Measurements from ENCODE around the gene NCK1.

NCK1 gene

GRCh38 chr3:136988651-136989050 is 126.6 kb downstream of the NCK1 start:
- H3K4me3 ChIP-seq (ENCODE audit: low read depth, low read length), result no peak overlapping the region
- H3K9me3 ChIP-seq (ENCODE audit: control insufficient read depth, insufficient read depth, low read length), result peaks cover 4% of the 10 kb centered on the region; the same call in 1 of the 2 replicates
- no peaks in the 10 kb centered on the region for H3K27me3 ChIP-seq (ENCODE audit: control insufficient read depth, insufficient read depth, low read length)
- no peaks in the 10 kb centered on the region for H3K36me3 ChIP-seq (ENCODE audit: control insufficient read depth, insufficient read depth, low read length)
- H3K9ac ChIP-seq (ENCODE audit: low read depth, low read length), result no peak overlapping the region
- H3K4me1 ChIP-seq (ENCODE audit: control insufficient read depth, insufficient read depth, low read length), result no peaks in the 10 kb centered on the region
- no peak overlapping the region for H3K27ac ChIP-seq (ENCODE audit: low read depth, low read length)

- Histone ChIP-seq H3K27ac (ENCODE audit: low read depth, low read length) (no peak overlapping the region), H3K4me3 (ENCODE audit: low read depth, low read length) (no peak overlapping the region), H3K9ac (ENCODE audit: low read depth, low read length) (no peak overlapping the region), H3K9me3 (ENCODE audit: control insufficient read depth, insufficient read depth, low read length) (peaks cover 4% of the 10 kb centered on the region; the same call in 1 of the 2 replicates), H3K4me1 (ENCODE audit: control insufficient read depth, insufficient read depth, low read length) (no peaks in the 10 kb centered on the region), H3K27me3 (ENCODE audit: control insufficient read depth, insufficient read depth, low read length) (no peaks in the 10 kb centered on the region), H3K36me3 (ENCODE audit: control insufficient read depth, insufficient read depth, low read length) (no peaks in the 10 kb centered on the region)
These were observed 127.9 kb downstream of the NCK1 start for GRCh38 chr3:136989781-136990524.

- no peak overlapping the region for H3K4me3 ChIP-seq (ENCODE audit: low read depth, low read length)
- H3K9ac ChIP-seq (ENCODE audit: low read depth, low read length), result no peak overlapping the region
- H3K27me3 ChIP-seq (ENCODE audit: control insufficient read depth, insufficient read depth, low read length), result no peaks in the 10 kb centered on the region
- H3K27ac ChIP-seq (ENCODE audit: low read depth, low read length), result no peak overlapping the region
- no peaks in the 10 kb centered on the region for H3K4me1 ChIP-seq (ENCODE audit: control insufficient read depth, insufficient read depth, low read length)
- peaks cover 4% of the 10 kb centered on the region; the same call in 1 of the 2 replicates for H3K9me3 ChIP-seq (ENCODE audit: control insufficient read depth, insufficient read depth, low read length)
- no peaks in the 10 kb centered on the region for H3K36me3 ChIP-seq (ENCODE audit: control insufficient read depth, insufficient read depth, low read length)
These were observed 128.8 kb downstream of the NCK1 start for GRCh38 chr3:136990826-136991225.

GRCh38 chr3:136992115-136992514 is 130.1 kb downstream of the NCK1 start:
- Histone ChIP-seq H3K9me3 (ENCODE audit: control insufficient read depth, insufficient read depth, low read length) (peaks cover 4% of the 10 kb centered on the region; the same call in 1 of the 2 replicates), H3K9ac (ENCODE audit: low read depth, low read length) (no peak overlapping the region), H3K4me1 (ENCODE audit: control insufficient read depth, insufficient read depth, low read length) (no peaks in the 10 kb centered on the region), H3K27ac (ENCODE audit: low read depth, low read length) (no peak overlapping the region), H3K27me3 (ENCODE audit: control insufficient read depth, insufficient read depth, low read length) (no peaks in the 10 kb centered on the region), H3K4me3 (ENCODE audit: low read depth, low read length) (no peak overlapping the region), H3K36me3 (ENCODE audit: control insufficient read depth, insufficient read depth, low read length) (no peaks in the 10 kb centered on the region)

- Histone ChIP-seq H3K4me1 (ENCODE audit: control insufficient read depth, insufficient read depth, low read length) (no peaks in the 10 kb centered on the region), H3K9me3 (ENCODE audit: control insufficient read depth, insufficient read depth, low read length) (no peaks in the 10 kb centered on the region), H3K9ac (ENCODE audit: low read depth, low read length) (no peak overlapping the region), H3K36me3 (ENCODE audit: control insufficient read depth, insufficient read depth, low read length) (no peaks in the 10 kb centered on the region), H3K4me3 (ENCODE audit: low read depth, low read length) (no peak overlapping the region), H3K27me3 (ENCODE audit: control insufficient read depth, insufficient read depth, low read length) (no peaks in the 10 kb centered on the region), H3K27ac (ENCODE audit: low read depth, low read length) (no peak overlapping the region)
These were observed 132.9 kb downstream of the NCK1 start for GRCh38 chr3:136994772-136995516.

GRCh38 chr3:136995652-136996051 is 133.6 kb downstream of the NCK1 start:
- no peaks in the 10 kb centered on the region for H3K9me3 ChIP-seq (ENCODE audit: control insufficient read depth, insufficient read depth, low read length)
- no peak overlapping the region for H3K4me3 ChIP-seq (ENCODE audit: low read depth, low read length)
- no peaks in the 10 kb centered on the region for H3K36me3 ChIP-seq (ENCODE audit: control insufficient read depth, insufficient read depth, low read length)
- no peaks in the 10 kb centered on the region for H3K27me3 ChIP-seq (ENCODE audit: control insufficient read depth, insufficient read depth, low read length)
- no peaks in the 10 kb centered on the region for H3K4me1 ChIP-seq (ENCODE audit: control insufficient read depth, insufficient read depth, low read length)
- no peak overlapping the region for H3K9ac ChIP-seq (ENCODE audit: low read depth, low read length)
- no peak overlapping the region for H3K27ac ChIP-seq (ENCODE audit: low read depth, low read length)
